Measurements from ENCODE around the gene HEXB.
A peak's percentile ranks its signal among the peaks of the same experiment; 100 is the strongest.

The HEXB gene

DNA sequence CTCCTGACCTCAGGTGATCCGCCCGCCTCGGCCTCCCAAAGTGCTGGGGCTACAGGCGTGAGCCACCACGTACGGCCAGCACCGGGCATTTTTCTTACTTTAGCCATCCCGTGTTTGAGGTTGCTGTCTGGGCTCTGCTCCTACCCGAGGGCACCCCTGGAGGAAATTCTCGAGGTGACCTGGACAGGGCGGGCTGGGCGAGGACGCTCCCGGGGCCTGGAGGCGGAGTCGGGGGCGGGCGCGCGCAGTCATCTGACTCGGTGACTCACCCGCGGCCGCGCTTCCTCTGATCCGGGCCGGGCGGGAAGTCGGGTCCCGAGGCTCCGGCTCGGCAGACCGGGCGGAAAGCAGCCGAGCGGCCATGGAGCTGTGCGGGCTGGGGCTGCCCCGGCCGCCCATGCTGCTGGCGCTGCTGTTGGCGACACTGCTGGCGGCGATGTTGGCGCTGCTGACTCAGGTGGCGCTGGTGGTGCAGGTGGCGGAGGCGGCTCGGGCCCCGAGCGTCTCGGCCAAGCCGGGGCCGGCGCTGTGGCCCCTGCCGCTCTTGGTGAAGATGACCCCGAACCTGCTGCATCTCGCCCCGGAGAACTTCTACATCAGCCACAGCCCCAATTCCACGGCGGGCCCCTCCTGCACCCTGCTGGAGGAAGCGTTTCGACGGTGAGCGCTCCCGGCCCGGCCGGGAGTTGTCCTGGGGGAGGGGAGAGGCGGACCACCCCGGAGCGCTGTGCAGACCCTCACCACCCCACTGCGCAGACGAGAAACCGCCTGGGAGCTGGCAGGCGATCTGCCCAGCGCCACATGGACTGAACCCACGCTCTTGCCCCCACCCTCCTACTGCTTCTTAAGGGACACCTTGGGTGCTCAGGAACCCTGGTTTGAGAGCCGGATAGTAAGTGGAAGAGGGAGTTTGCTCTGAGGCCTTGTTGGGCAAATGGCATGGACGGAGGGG is at the start of gene HEXB:
Gene HEXB, plus strand, starts transcription at position 334 of the 952 bp plus-strand sequence. Its CDS starts 28 bp downstream, at position 362.
- peak; percentile 73 to 96 (median 89) for DNase-seq

GRCh38 chr5:74636149-74636548 is 48.9 kb upstream of the HEXB start:
- intact Hi-C loops (cut with DNase I): no loop called here
- DNase-seq: peak in 2 of 42 donors; percentile 30 to 47

More for the DNA sequence above, at the start of gene HEXB:
- intact Hi-C loops (cut with DNase I): no loop called here

DNA sequence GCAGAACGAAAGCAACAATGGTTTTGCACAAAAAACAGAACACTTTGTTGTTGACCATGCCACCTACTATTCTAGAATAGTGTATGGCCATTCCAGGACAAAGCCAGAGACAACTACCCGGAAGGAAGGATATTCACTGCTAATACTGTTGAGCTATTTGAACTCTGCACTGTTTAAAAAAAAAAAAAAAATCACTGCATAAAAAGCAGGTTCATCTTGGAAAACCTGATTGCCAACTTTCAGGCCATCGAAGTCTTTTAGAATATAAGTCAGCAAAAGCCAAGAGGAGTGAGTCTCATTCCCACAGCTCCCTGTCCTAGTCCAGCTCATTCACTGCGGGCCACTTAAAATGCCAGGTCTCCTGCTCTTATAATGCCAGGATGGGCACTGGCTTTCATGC is 48.5 kb upstream of the HEXB start:
- no peak for DNase-seq
- intact Hi-C loops (cut with DNase I): no loop called here

GRCh38 chr5:74638544-74638969 is 46.5 kb upstream of the HEXB start:
- intact Hi-C loops (cut with DNase I): no loop called here
- DNase-seq: no peak

GRCh38 chr5:74638970-74639806 is 45.8 kb upstream of the HEXB start:
- intact Hi-C loops (cut with DNase I): no loop called here
- DNase-seq: peak in 1 of 42 donors; percentile 45

DNA sequence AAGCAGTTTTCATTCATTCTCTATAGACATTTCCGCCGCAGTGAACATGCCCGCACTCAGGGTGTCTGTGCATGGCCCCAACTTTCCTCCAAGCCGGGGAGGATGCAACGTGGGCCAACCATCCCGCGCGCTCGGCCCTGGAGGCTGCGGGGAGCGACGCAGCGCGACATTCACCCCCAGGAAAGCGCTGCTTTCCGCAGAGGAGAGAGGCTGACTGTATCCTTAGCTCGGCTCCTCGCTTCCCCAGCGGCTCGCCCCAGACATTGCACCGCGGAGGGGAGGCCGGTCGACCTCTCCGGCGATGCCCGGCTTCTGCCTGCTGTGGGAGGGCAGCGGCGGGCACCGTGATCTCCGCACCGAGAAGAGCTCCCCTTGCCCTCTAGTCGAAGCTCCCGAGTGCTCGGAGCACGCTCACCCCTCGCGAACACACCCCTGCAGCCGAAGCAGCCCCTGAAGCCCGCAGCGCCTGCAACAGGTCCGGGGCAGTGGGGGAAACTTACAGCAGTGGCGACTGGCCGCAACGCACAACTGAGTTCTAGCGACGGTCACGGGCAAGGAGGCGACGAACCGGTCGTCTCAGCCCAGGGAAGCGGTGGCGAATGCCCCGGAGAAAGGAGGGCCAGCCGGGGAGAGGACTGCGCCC is 45.1 kb upstream of the HEXB start:
- intact Hi-C loops (cut with DNase I): loop anchor here (2.0 kb wide), 1 partner anchor 739 kb away; no protein-coding TSS in a partner anchor

DNA sequence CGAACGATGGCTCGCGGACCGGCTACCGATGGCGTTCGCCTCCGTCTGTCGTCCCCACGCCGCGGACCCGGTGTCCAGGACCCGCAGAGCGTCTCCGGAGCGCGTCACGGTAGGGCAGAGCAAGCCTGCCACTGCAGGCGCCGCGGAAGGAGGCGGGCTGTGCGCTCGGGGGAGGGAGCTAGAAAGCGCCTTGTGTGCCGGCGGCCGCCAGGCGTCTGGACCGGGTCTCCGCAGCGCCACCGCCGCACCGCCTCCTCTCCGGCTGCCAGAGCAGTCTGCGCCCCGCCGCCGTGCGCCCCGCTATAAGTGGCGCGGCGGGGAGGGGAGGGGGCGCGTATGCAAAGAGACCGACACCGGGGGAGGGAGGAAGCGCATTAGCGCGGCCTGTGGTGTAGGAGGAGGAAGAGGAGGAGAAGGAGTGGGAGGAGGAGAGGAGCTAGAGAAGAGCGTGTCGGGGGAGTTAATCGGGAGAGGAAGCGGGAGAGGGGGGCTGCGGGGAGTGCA is 44.5 kb upstream of the HEXB start, which contains the start of gene ENC1:
Gene ENC1, minus strand, starts transcription at position 279 of the 504 bp plus-strand sequence. CDS start 4,243 bp downstream, outside the sequence.
- intact Hi-C loops (cut with DNase I): loop anchor here (2.0 kb wide), 1 partner anchor 740 kb away; no protein-coding TSS in a partner anchor
- peak; percentile 53 to 93 (median 83) for DNase-seq

More for the DNA sequence above, 45.1 kb upstream of the HEXB start:
- peak in 39 of 42 donors; percentile 12 to 77 (median 54) for DNase-seq

DNA sequence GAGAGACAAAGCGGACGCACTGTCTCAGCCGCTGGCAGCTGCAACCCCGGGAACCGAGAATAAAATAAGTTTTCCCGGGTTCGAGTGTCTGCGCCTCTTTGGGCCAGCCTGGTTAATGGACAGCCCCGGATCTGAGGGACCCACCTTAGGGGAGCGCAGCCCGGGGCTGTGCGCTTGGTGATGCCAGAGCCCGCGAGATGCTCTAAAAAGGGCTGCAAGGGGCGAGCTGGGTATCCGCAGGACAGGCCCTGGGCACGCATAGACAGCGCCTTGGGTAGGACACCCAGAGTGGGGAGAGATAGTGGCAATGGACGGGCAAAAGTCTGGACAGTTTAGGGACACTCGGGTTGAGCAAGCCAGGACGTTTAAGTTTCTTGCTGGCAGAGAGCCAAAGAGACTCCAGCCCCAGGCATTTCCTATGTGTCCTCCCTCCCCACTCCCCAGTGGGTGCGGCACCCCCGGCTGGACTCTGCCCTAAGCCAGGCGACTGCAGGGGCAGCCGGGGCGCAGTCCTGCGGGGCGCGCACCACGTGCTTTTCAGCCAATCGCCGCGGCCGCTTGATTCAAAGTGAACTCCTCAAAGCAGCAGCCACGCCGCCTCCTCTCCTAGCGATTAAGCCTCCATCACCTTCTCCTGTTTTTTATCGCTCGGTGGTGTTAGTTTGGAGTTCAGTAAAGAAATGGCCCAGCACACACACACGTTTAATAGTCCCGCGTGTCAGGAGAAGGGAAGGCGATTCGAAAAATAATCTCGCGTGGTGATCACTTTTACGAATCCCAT is 43.9 kb upstream of the HEXB start:
- peak; percentile 57 to 91 (median 77) for DNase-seq
- intact Hi-C loops (cut with DNase I): loop anchor here (2.0 kb wide), 1 partner anchor 740 kb away; no protein-coding TSS in a partner anchor

GRCh38 chr5:74641735-74642542 is 43.1 kb upstream of the HEXB start:
- peak; percentile 10 to 84 (median 54) for DNase-seq

DNA sequence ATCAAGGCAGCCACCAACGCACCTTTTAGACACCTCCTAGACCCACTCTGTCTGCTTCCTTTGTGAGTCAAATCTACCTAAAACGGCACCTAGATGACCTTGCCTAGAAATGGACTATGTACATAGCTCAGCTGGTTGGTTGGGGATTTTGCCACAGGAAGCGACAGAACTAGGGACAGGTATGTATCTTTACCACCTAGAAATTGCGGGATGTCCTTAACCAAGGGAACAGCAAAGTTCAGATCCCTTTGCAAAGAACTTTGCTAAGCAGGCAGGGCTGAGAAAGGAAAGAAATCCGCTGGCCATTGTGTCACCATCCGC is 42.5 kb upstream of the HEXB start:
- no peak for DNase-seq
- intact Hi-C loops (cut with DNase I): no loop called here

More at GRCh38 chr5:74641735-74642542, 43.1 kb upstream of the HEXB start:
- intact Hi-C loops (cut with DNase I): loop anchor here (2.0 kb wide), 1 partner anchor 741 kb away; no protein-coding TSS in a partner anchor

GRCh38 chr5:74643111-74643562 is 41.9 kb upstream of the HEXB start:
- no peak for DNase-seq

GRCh38 chr5:74647096-74647495 is 37.9 kb upstream of the HEXB start:
- intact Hi-C loops (cut with DNase I): loop anchor here (5.0 kb wide), 1 partner anchor 615 kb away; no protein-coding TSS in a partner anchor
- peak in 2 of 42 donors; percentile 33 to 51 for DNase-seq

More at GRCh38 chr5:74643111-74643562, 41.9 kb upstream of the HEXB start:
- intact Hi-C loops (cut with DNase I): no loop called here

GRCh38 chr5:74648835-74649293 is 36.2 kb upstream of the HEXB start:
- intact Hi-C loops (cut with DNase I): loop anchor here (5.0 kb wide), 1 partner anchor 617 kb away; no protein-coding TSS in a partner anchor
- peak in 17 of 42 donors; percentile 16 to 77 (median 53) for DNase-seq

- intact Hi-C loops (cut with DNase I): loop anchor here (5.0 kb wide), 1 partner anchor 617 kb away; no protein-coding TSS in a partner anchor
- DNase-seq: no peak
Measured at GRCh38 chr5:74649421-74649973, 35.5 kb upstream of the HEXB start.

- intact Hi-C loops (cut with DNase I): no loop called here
- no peak for DNase-seq
Measured at GRCh38 chr5:74651710-74652109, 33.3 kb upstream of the HEXB start.

DNA sequence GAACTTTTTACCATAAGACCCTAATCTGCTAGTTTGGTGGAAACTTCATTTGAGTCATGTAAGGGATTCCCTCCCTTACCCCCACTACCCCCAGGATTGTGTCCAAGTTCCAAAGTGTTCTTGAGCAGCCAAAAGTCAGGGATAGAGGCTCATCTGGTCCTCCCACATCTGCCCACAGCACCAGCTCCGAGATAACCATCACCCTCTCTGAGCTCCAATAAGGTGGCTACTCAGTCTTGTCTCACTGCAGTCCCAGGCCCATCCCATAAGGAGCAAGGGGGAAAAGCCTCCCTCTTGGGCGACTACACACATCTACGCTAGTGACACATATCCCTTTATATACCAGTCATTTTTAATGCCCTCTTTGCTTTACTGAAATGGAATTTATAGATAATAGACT is 32.5 kb upstream of the HEXB start:
- intact Hi-C loops (cut with DNase I): no loop called here
- no peak for DNase-seq

Measured in head of caudate nucleus (tissue), 42 donors.